NCI-H2196 (cell line): Measurements from ENCODE around the gene VAMP5.
"Not testable (repeated sequence)": the region's sequence is repeated elsewhere in the genome, so short reads cannot be mapped to it uniquely, and the experiment has no call there.

Experiments
- DNase-seq: peaks from one replicate; lab custom pipeline; 2025; ENCODE audit not compliant: unreplicated experiment; lab: John Stamatoyannopoulos, UW

The VAMP5 gene

GRCh38 chr2:85600951-85601770 lies 16.9 kb downstream of the VAMP5 start:
- no peak for DNase-seq

- DNase-seq: no peak
Measured at GRCh38 chr2:85601771-85602475, 17.7 kb downstream of the VAMP5 start.

- DNase-seq: peak; percentile 74
Measured at GRCh38 chr2:85602476-85603234, 18.4 kb downstream of the VAMP5 start, which contains the start of gene TMEM150A. TSS of gene TMEM150A (minus strand) at chr2:85602698. CDS start at chr2:85601948, 750 bp downstream.

- not testable (repeated sequence) for DNase-seq
Measured at GRCh38 chr2:85604133-85604444, 19.9 kb downstream of the VAMP5 start.

GRCh38 chr2:85604568-85605339 lies 20.5 kb downstream of the VAMP5 start:
- no peak for DNase-seq

GRCh38 chr2:85605406-85606115 lies 21.3 kb downstream of the VAMP5 start:
- no peak for DNase-seq

GRCh38 chr2:85606116-85606455 lies 21.9 kb downstream of the VAMP5 start:
- no peak for DNase-seq

- no peak for DNase-seq
Measured at GRCh38 chr2:85607268-85608215, 23.3 kb downstream of the VAMP5 start.

GRCh38 chr2:85611217-85611704 lies 27.0 kb downstream of the VAMP5 start:
- no peak for DNase-seq

GRCh38 chr2:85611705-85612587 lies 27.7 kb downstream of the VAMP5 start, which contains the start of gene C2orf68:
TSS of gene C2orf68 (minus strand) at chr2:85612066. CDS start at chr2:85611984, 82 bp downstream.
- DNase-seq: peak; percentile 67

GRCh38 chr2:85613717-85614515 lies 29.7 kb downstream of the VAMP5 start:
- DNase-seq: no peak

GRCh38 chr2:85614757-85615156 lies 30.5 kb downstream of the VAMP5 start:
- not testable (repeated sequence) for DNase-seq

GRCh38 chr2:85615413-85615728 lies 31.1 kb downstream of the VAMP5 start:
- no peak for DNase-seq

- not testable (repeated sequence) for DNase-seq
Measured at GRCh38 chr2:85617723-85618122, 33.5 kb downstream of the VAMP5 start.

GRCh38 chr2:85619617-85620016 lies 35.4 kb downstream of the VAMP5 start:
- no peak for DNase-seq

- DNase-seq: no peak
Measured at GRCh38 chr2:85621338-85621737, 37.1 kb downstream of the VAMP5 start.

- DNase-seq: no peak
Measured at GRCh38 chr2:85623991-85624390, 39.8 kb downstream of the VAMP5 start.
